GM18873 (cell line): ENCODE data around the gene MFAP1.

ENCODE experiments used
- ATAC-seq: cut with Tn5 transposase; IDR thresholded peaks from one replicate; pipeline ENCODE4 v1.9.1; 2021; ENCODE audit warnings: mild to moderate bottlenecking, moderate library complexity, moderate number of reproducible peaks; ENCODE audit not compliant: unreplicated experiment, low FRiP score

Gene MFAP1

DNA sequence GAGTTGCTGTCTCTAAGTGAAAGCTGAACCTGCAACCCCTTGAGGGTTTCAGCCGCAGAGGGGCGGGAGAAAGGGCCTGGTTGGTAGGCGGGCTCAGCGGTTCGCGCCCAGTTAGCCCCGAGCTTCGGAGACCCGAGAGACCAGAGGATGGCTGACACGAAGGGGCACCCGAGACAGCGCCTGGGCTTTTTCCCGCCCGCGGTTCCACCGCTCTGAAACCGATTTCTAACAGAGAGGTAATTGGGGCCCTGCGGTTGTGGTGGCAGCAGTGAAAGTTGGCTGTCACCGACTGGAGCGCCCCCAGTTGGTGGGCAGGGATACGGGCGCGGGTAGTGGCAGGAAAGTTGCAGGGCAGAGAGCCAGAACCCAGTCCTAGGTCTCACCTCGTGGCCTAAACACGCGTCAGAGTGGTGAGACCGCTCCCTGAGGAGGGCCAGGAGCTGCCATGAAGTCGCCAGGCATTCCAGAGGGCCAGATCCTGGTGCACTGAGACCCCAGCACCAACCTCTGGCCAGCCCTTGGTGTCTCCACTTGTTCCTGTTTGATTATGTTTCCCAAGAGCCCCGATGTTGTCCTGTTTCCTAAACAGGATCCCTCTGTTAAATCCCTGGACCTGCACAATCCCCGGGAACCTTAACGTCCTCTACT is 47.1 kb downstream of the MFAP1 start:
- peak; percentile 44 for ATAC-seq

DNA sequence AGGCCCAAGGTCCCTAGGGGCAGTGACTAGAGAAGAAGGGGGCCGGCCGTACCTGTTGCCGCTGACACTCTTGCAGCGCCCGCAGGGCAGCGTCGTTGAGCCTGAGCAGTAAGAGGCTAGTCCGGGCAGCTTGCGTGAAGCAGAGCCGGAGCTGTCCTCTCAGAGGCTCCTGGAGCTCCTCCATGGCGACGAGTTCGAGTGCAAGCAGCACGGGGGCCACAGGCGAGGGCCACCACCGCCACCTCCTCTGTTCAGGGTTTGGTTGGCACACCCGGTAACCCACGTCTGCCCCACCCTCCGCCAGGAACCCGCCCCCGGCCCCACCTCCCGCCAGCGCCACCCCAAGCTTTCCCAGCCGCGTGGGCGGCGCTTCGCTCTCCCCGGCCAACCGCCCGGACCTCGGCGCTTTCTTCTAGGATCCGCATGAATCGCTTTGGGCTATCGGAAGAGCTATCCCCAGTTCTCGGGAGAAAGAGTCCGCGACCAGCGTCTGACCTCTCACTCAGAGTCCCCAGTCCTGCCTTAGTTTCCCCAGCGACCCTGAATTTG is 47.7 kb downstream of the MFAP1 start, which contains the start of gene ELL3:
Gene ELL3, minus strand, starts transcription at position 249 of the 549 bp plus-strand sequence. Its CDS starts 65 bp downstream, at position 184.
- peak; percentile 32 for ATAC-seq

- ATAC-seq = peak; percentile 67
Measured at GRCh38 chr15:43776101-43776717, 48.3 kb downstream of the MFAP1 start.

GRCh38 chr15:43775411-43775965 is 49.0 kb downstream of the MFAP1 start:
- ATAC-seq = no peak

DNA sequence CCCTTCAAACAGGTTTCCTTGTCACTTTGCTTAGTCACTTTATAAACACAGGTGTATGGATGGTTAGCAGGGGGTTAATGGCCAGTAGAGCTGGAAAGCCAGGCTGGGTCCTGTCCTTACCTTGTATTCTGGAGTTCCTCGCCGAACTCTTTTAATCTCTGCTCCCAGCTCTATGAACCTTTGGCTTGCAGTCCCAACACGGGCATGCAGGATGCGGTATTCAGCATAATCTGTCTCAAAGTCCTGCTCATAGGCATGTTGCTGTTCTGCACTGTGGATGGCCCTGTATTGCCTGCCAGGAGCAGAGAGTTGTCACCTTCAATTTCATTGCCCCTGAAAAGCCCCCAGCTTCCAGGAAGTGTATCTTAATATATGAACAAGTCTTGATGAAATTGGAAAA is 50.4 kb downstream of the MFAP1 start:
- no peak for ATAC-seq

GRCh38 chr15:43772624-43773023 is 51.9 kb downstream of the MFAP1 start:
- no peak for ATAC-seq

GRCh38 chr15:43771816-43772215 is 52.7 kb downstream of the MFAP1 start:
- ATAC-seq = no peak

DNA sequence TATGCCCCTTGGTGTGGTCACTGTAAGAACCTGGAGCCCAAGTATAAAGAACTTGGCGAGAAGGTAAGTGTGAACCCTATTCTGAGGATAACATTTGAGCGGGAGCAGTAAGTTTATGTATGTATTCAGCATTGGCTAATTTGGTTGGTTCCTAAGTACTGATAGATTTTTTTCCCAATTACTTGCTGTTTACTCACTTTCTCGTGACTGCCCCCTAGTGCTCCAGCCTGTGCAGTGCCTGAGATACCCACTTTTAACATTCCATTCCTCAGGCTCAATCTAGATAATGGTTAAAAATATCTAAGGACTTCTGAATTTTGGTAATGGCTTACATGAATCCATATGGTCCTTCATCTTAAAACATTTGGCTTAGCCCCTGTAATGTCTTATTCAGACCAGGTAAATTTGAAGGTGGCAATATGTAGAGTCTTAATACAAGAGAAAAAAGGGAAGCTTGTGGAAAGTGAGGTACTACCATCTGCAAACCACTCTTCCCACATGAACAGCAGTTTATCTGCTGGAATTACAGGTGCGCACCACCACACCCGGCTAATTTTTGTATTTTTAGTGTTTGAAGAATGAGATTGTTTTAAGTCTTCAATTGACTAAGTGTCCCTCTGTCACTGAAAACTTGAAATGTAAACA is 54.8 kb downstream of the MFAP1 start:
- no peak for ATAC-seq

DNA sequence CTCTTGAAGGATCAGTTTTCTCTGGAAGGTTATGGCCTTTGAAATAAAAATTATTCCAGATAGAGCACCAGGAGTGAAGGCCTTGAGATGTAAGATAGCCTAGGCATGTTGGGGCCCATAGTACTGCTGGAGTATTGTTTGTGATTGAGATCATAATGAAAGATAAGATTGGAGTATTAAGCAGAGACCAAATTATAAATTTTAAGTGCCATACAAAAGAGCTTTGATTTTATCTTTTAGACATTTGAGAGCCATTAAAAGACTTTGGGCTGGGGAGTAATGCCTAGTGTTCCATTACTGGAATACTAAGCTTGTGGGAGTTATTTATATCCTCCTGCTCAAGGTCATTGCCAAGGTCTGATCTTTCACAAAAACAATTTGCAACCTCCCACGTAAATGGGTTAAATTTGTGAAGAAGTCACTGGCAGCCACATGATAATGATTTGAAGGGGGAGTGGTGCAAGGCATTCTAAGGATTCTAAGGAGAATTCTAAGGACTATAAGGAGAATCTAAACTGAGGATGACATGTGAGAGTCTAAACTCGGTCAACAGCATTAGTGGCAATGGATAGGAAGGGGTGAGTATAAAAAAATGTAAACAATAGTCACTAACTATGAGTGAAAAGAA is 60.6 kb downstream of the MFAP1 start:
- no peak for ATAC-seq

DNA sequence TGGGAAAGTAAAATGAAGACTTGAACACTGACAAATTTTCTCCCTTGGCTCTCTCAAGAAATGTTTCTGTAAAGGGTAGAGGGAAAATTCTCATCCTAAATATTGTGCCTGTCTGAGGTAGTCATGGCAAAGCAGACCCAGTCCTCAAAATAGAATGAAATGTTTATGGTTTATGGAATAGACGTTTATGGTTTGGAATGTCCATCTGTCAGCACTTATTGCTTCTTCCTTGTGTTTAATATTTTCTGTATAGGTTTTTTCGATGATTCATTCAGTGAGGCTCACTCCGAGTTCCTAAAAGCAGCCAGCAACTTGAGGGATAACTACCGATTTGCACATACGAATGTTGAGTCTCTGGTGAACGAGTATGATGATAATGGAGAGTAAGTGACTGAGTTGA is 61.7 kb downstream of the MFAP1 start:
- no peak for ATAC-seq
